GM18519 (cell line): ENCODE measurements around the gene SLC49A4.

Experiments
- ATAC-seq: cut with Tn5 transposase; IDR thresholded peaks from one replicate; pipeline ENCODE4 v1.9.1; 2021; ENCODE audit warnings: mild to moderate bottlenecking, moderate library complexity; ENCODE audit not compliant: unreplicated experiment, low FRiP score

SLC49A4 gene

GRCh38 chr3:122902326-122902725 is 107.5 kb downstream of the SLC49A4 start:
- no peak for ATAC-seq

- no peak for ATAC-seq
These were observed 108.3 kb downstream of the SLC49A4 start for GRCh38 chr3:122903171-122903570.

- ATAC-seq: no peak
These were observed 112.6 kb downstream of the SLC49A4 start for GRCh38 chr3:122907471-122907870.

- ATAC-seq: no peak
These were observed 113.4 kb downstream of the SLC49A4 start for GRCh38 chr3:122908251-122908650.

GRCh38 chr3:122911901-122912300 is 117.0 kb downstream of the SLC49A4 start:
- ATAC-seq: no peak

GRCh38 chr3:122912772-122913538 is 118.1 kb downstream of the SLC49A4 start:
- ATAC-seq: no peak

GRCh38 chr3:122913539-122914100 is 118.8 kb downstream of the SLC49A4 start:
- no peak for ATAC-seq

- no peak for ATAC-seq
These were observed 120.6 kb downstream of the SLC49A4 start for GRCh38 chr3:122915300-122916055.

- ATAC-seq: no peak
These were observed 121.2 kb downstream of the SLC49A4 start for GRCh38 chr3:122916084-122916483.

GRCh38 chr3:122916580-122916979 is 121.7 kb downstream of the SLC49A4 start:
- ATAC-seq: peak; percentile 65

GRCh38 chr3:122917412-122917811 is 122.5 kb downstream of the SLC49A4 start:
- no peak for ATAC-seq

- no peak for ATAC-seq
These were observed 123.9 kb downstream of the SLC49A4 start for GRCh38 chr3:122918576-122919290.

- no peak for ATAC-seq
These were observed 124.4 kb downstream of the SLC49A4 start for GRCh38 chr3:122919291-122919610.

- ATAC-seq: no peak
These were observed 126.1 kb downstream of the SLC49A4 start for GRCh38 chr3:122920986-122921385.

- ATAC-seq: no peak
These were observed 127.2 kb downstream of the SLC49A4 start for GRCh38 chr3:122921791-122922651.

- no peak for ATAC-seq
These were observed 128.7 kb downstream of the SLC49A4 start for GRCh38 chr3:122923611-122924010.

- ATAC-seq: no peak
These were observed 129.2 kb downstream of the SLC49A4 start for GRCh38 chr3:122924056-122924455.

GRCh38 chr3:122925756-122926155 is 130.9 kb downstream of the SLC49A4 start:
- ATAC-seq: no peak

GRCh38 chr3:122926322-122926721 is 131.5 kb downstream of the SLC49A4 start:
- no peak for ATAC-seq

- ATAC-seq: no peak
These were observed 131.9 kb downstream of the SLC49A4 start for GRCh38 chr3:122926811-122927210.
